ENCODE measurements around the gene C10orf90. TPM values are rescaled to one million over a fixed set of nuclear protein-coding genes. Genes with fewer than 3 reads are reported as not detected.
A peak's percentile ranks its signal among the peaks of the same experiment; 100 is the strongest.

Gene C10orf90
- total RNA-seq, 1 experiment from 2014 or later = not detected

- Histone ChIP-seq H3K36me3 (no peaks in the 10 kb centered on the region), H3K4me3 (no peak overlapping the region), H3K9me3 (peaks cover 6% of the 10 kb centered on the region), H3K27me3 (peaks cover 4% of the 10 kb centered on the region; the same call in 1 of the 2 replicates)
- DNase-seq = no peak
Measured at GRCh38 chr10:126581648-126582046, 88.8 kb downstream of the C10orf90 start.

- H3K4me3 ChIP-seq = no peak overlapping the region
- no peak for DNase-seq
- H3K9me3 ChIP-seq = peaks cover 6% of the 10 kb centered on the region
- H3K27me3 ChIP-seq = peaks cover 4% of the 10 kb centered on the region; the same call in 1 of the 2 replicates
- H3K36me3 ChIP-seq = no peaks in the 10 kb centered on the region
Measured at GRCh38 chr10:126580873-126581647, 89.4 kb downstream of the C10orf90 start.

- Histone ChIP-seq H3K4me3 (no peak overlapping the region), H3K9me3 (peaks cover 6% of the 10 kb centered on the region), H3K27me3 (no peaks in the 10 kb centered on the region), H3K36me3 (no peaks in the 10 kb centered on the region)
- no peak for DNase-seq
Measured at GRCh38 chr10:126576336-126576735, 94.2 kb downstream of the C10orf90 start.

GRCh38 chr10:126570621-126571602, 99.6 kb downstream of the C10orf90 start:
- no peaks in the 10 kb centered on the region for H3K36me3 ChIP-seq
- H3K4me3 ChIP-seq = no peak overlapping the region
- H3K27me3 ChIP-seq = no peaks in the 10 kb centered on the region
- DNase-seq = no peak
- H3K9me3 ChIP-seq = no peaks in the 10 kb centered on the region

- no peaks in the 10 kb centered on the region for H3K36me3 ChIP-seq
- no peak for DNase-seq
- H3K9me3 ChIP-seq = no peaks in the 10 kb centered on the region
- no peak overlapping the region for H3K4me3 ChIP-seq
- H3K27me3 ChIP-seq = no peaks in the 10 kb centered on the region
Measured at GRCh38 chr10:126570245-126570570, 100.3 kb downstream of the C10orf90 start.

- no peaks in the 10 kb centered on the region for H3K27me3 ChIP-seq
- DNase-seq = no peak
- H3K9me3 ChIP-seq = no peaks in the 10 kb centered on the region
- no peaks in the 10 kb centered on the region for H3K36me3 ChIP-seq
- no peak overlapping the region for H3K4me3 ChIP-seq
Measured at GRCh38 chr10:126569513-126570244, 100.8 kb downstream of the C10orf90 start.

GRCh38 chr10:126568809-126569385, 101.6 kb downstream of the C10orf90 start:
- no peaks in the 10 kb centered on the region for H3K9me3 ChIP-seq
- H3K36me3 ChIP-seq = no peaks in the 10 kb centered on the region
- no peaks in the 10 kb centered on the region for H3K27me3 ChIP-seq
- no peak overlapping the region for H3K4me3 ChIP-seq
- DNase-seq = no peak

- Histone ChIP-seq H3K36me3 (no peaks in the 10 kb centered on the region), H3K9me3 (no peaks in the 10 kb centered on the region), H3K27me3 (no peaks in the 10 kb centered on the region), H3K4me3 (no peak overlapping the region)
- DNase-seq = no peak
Measured at GRCh38 chr10:126565871-126566270, 104.6 kb downstream of the C10orf90 start.

GRCh38 chr10:126565441-126565840, 105.1 kb downstream of the C10orf90 start:
- Histone ChIP-seq H3K27me3 (no peaks in the 10 kb centered on the region), H3K4me3 (no peak overlapping the region), H3K9me3 (no peaks in the 10 kb centered on the region), H3K36me3 (no peaks in the 10 kb centered on the region)
- no peak for DNase-seq

- Histone ChIP-seq H3K27me3 (no peaks in the 10 kb centered on the region), H3K9me3 (no peaks in the 10 kb centered on the region), H3K4me3 (no peak overlapping the region), H3K36me3 (no peaks in the 10 kb centered on the region)
- DNase-seq = no peak
Measured at GRCh38 chr10:126564326-126564888, 106.1 kb downstream of the C10orf90 start.

- Histone ChIP-seq H3K27me3 (no peaks in the 10 kb centered on the region), H3K9me3 (no peaks in the 10 kb centered on the region), H3K4me3 (no peak overlapping the region), H3K36me3 (no peaks in the 10 kb centered on the region)
- no peak for DNase-seq
Measured at GRCh38 chr10:126563361-126563760, 107.1 kb downstream of the C10orf90 start.

GRCh38 chr10:126561921-126562680, 108.4 kb downstream of the C10orf90 start:
- H3K27me3 ChIP-seq = no peaks in the 10 kb centered on the region
- no peaks in the 10 kb centered on the region for H3K36me3 ChIP-seq
- H3K9me3 ChIP-seq = no peaks in the 10 kb centered on the region
- DNase-seq = no peak
- H3K4me3 ChIP-seq = no peak overlapping the region

- peak overlapping the region; percentile 18 for H3K4me3 ChIP-seq
- no peak for DNase-seq
- H3K36me3 ChIP-seq = no peaks in the 10 kb centered on the region
- H3K9me3 ChIP-seq = no peaks in the 10 kb centered on the region
- no peaks in the 10 kb centered on the region for H3K27me3 ChIP-seq
Measured at GRCh38 chr10:126561294-126561920, 109.1 kb downstream of the C10orf90 start.

GRCh38 chr10:126558881-126559280, 111.6 kb downstream of the C10orf90 start:
- Histone ChIP-seq H3K27me3 (no peaks in the 10 kb centered on the region), H3K36me3 (no peaks in the 10 kb centered on the region), H3K4me3 (no peak overlapping the region), H3K9me3 (no peaks in the 10 kb centered on the region)
- no peak for DNase-seq

GRCh38 chr10:126551202-126551601, 119.3 kb downstream of the C10orf90 start:
- H3K36me3 ChIP-seq = no peaks in the 10 kb centered on the region
- no peak for DNase-seq
- H3K27me3 ChIP-seq = no peaks in the 10 kb centered on the region

More at GRCh38 chr10:126551202-126551601, 119.3 kb downstream of the C10orf90 start:
- Histone ChIP-seq H3K9me3 (peaks cover 4% of the 10 kb centered on the region; the same call in 1 of the 2 replicates), H3K4me3 (no peak overlapping the region)
